ENCODE results near the gene SLC7A5.
A peak's percentile ranks its signal among the peaks of the same experiment; 100 is the strongest.
"Not testable (repeated sequence)": the region's sequence is repeated elsewhere in the genome, so short reads cannot be mapped to it uniquely, and the experiment has no call there.

The SLC7A5 gene

GRCh38 chr16:87832741-87833502, 36.4 kb downstream of the SLC7A5 start:
- Histone ChIP-seq H3K9me3 (ENCODE audit: insufficient read depth, low read depth, low read length) (no peaks in the 10 kb centered on the region), H3K4me3 (ENCODE audit: low read length) (no peak overlapping the region), H3K36me3 (ENCODE audit: insufficient read depth, low read depth, low read length) (peaks cover 76% of the 10 kb centered on the region), H3K4me1 (ENCODE audit: insufficient read depth, low read length) (peaks cover 12% of the 10 kb centered on the region; the same call in 1 of the 2 replicates), H3K27me3 (ENCODE audit: insufficient read depth, low read length) (no peaks in the 10 kb centered on the region), H3K9ac (ENCODE audit: low read depth, low read length) (no peak overlapping the region), H3K27ac (ENCODE audit: low read length) (no peak overlapping the region)

- Histone ChIP-seq H3K27ac (ENCODE audit: low read length) (no peak overlapping the region), H3K9ac (ENCODE audit: low read depth, low read length) (no peak overlapping the region), H3K9me3 (ENCODE audit: insufficient read depth, low read depth, low read length) (no peaks in the 10 kb centered on the region), H3K4me1 (ENCODE audit: insufficient read depth, low read length) (peaks cover 12% of the 10 kb centered on the region; the same call in 1 of the 2 replicates), H3K4me3 (ENCODE audit: low read length) (no peak overlapping the region), H3K27me3 (ENCODE audit: insufficient read depth, low read length) (no peaks in the 10 kb centered on the region), H3K36me3 (ENCODE audit: insufficient read depth, low read depth, low read length) (peaks cover 69% of the 10 kb centered on the region)
Measured at GRCh38 chr16:87832137-87832527, 37.2 kb downstream of the SLC7A5 start.

- peaks cover 12% of the 10 kb centered on the region; the same call in 1 of the 2 replicates for H3K4me1 ChIP-seq (ENCODE audit: insufficient read depth, low read length)
Measured at GRCh38 chr16:87831421-87832136, 37.7 kb downstream of the SLC7A5 start.

GRCh38 chr16:87830673-87831420, 38.5 kb downstream of the SLC7A5 start:
- H3K4me3 ChIP-seq (ENCODE audit: low read length): no peak overlapping the region
- H3K36me3 ChIP-seq (ENCODE audit: insufficient read depth, low read depth, low read length): peaks cover 56% of the 10 kb centered on the region
- peaks cover 12% of the 10 kb centered on the region; the same call in 1 of the 2 replicates for H3K4me1 ChIP-seq (ENCODE audit: insufficient read depth, low read length)
- H3K9ac ChIP-seq (ENCODE audit: low read depth, low read length): no peak overlapping the region
- H3K9me3 ChIP-seq (ENCODE audit: insufficient read depth, low read depth, low read length): no peaks in the 10 kb centered on the region
- H3K27me3 ChIP-seq (ENCODE audit: insufficient read depth, low read length): no peaks in the 10 kb centered on the region
- H3K27ac ChIP-seq (ENCODE audit: low read length): no peak overlapping the region

More at GRCh38 chr16:87831421-87832136, 37.7 kb downstream of the SLC7A5 start:
- H3K27me3 ChIP-seq (ENCODE audit: insufficient read depth, low read length): no peaks in the 10 kb centered on the region
- H3K9me3 ChIP-seq (ENCODE audit: insufficient read depth, low read depth, low read length): no peaks in the 10 kb centered on the region
- H3K4me3 ChIP-seq (ENCODE audit: low read length): no peak overlapping the region
- H3K9ac ChIP-seq (ENCODE audit: low read depth, low read length): no peak overlapping the region
- no peak overlapping the region for H3K27ac ChIP-seq (ENCODE audit: low read length)
- H3K36me3 ChIP-seq (ENCODE audit: insufficient read depth, low read depth, low read length): peaks cover 63% of the 10 kb centered on the region

GRCh38 chr16:87829988-87830672, 39.2 kb downstream of the SLC7A5 start:
- Histone ChIP-seq H3K27me3 (ENCODE audit: insufficient read depth, low read length) (no peaks in the 10 kb centered on the region), H3K36me3 (ENCODE audit: insufficient read depth, low read depth, low read length) (peaks cover 52% of the 10 kb centered on the region), H3K27ac (ENCODE audit: low read length) (no peak overlapping the region), H3K4me1 (ENCODE audit: insufficient read depth, low read length) (peaks cover 15% of the 10 kb centered on the region; the same call in 1 of the 2 replicates), H3K9me3 (ENCODE audit: insufficient read depth, low read depth, low read length) (no peaks in the 10 kb centered on the region), H3K4me3 (ENCODE audit: low read length) (no peak overlapping the region), H3K9ac (ENCODE audit: low read depth, low read length) (no peak overlapping the region)

- Histone ChIP-seq H3K36me3 (ENCODE audit: insufficient read depth, low read depth, low read length) (peaks cover 46% of the 10 kb centered on the region), H3K27ac (ENCODE audit: low read length) (peak overlapping the region; percentile 56), H3K4me1 (ENCODE audit: insufficient read depth, low read length) (peaks cover 16% of the 10 kb centered on the region; the same call in 1 of the 2 replicates), H3K9me3 (ENCODE audit: insufficient read depth, low read depth, low read length) (no peaks in the 10 kb centered on the region), H3K4me3 (ENCODE audit: low read length) (no peak overlapping the region), H3K9ac (ENCODE audit: low read depth, low read length) (no peak overlapping the region), H3K27me3 (ENCODE audit: insufficient read depth, low read length) (no peaks in the 10 kb centered on the region)
Measured at GRCh38 chr16:87829622-87829980, 39.7 kb downstream of the SLC7A5 start.

- Histone ChIP-seq H3K4me1 (ENCODE audit: insufficient read depth, low read length) (peaks cover 16% of the 10 kb centered on the region; the same call in 1 of the 2 replicates), H3K27ac (ENCODE audit: low read length) (peak overlapping the region; percentile 56), H3K9ac (ENCODE audit: low read depth, low read length) (peak overlapping the region; percentile 53; the same call in 1 of the 2 replicates), H3K27me3 (ENCODE audit: insufficient read depth, low read length) (no peaks in the 10 kb centered on the region), H3K36me3 (ENCODE audit: insufficient read depth, low read depth, low read length) (peaks cover 41% of the 10 kb centered on the region), H3K4me3 (ENCODE audit: low read length) (no peak overlapping the region), H3K9me3 (ENCODE audit: insufficient read depth, low read depth, low read length) (no peaks in the 10 kb centered on the region)
Measured at GRCh38 chr16:87828907-87829621, 40.2 kb downstream of the SLC7A5 start.

- H3K4me3 ChIP-seq (ENCODE audit: low read length): no peak overlapping the region
- peak overlapping the region; percentile 56 for H3K27ac ChIP-seq (ENCODE audit: low read length)
- H3K36me3 ChIP-seq (ENCODE audit: insufficient read depth, low read depth, low read length): peaks cover 34% of the 10 kb centered on the region
- no peaks in the 10 kb centered on the region for H3K9me3 ChIP-seq (ENCODE audit: insufficient read depth, low read depth, low read length)
- no peaks in the 10 kb centered on the region for H3K27me3 ChIP-seq (ENCODE audit: insufficient read depth, low read length)
- H3K4me1 ChIP-seq (ENCODE audit: insufficient read depth, low read length): peaks cover 16% of the 10 kb centered on the region; the same call in 1 of the 2 replicates
- H3K9ac ChIP-seq (ENCODE audit: low read depth, low read length): peak overlapping the region; percentile 37; the same call in 1 of the 2 replicates
Measured at GRCh38 chr16:87828071-87828906, 41.0 kb downstream of the SLC7A5 start.

GRCh38 chr16:87827588-87827915, 41.8 kb downstream of the SLC7A5 start:
- H3K4me1 ChIP-seq (ENCODE audit: insufficient read depth, low read length): peaks cover 23% of the 10 kb centered on the region; the same call in 1 of the 2 replicates
- not testable (repeated sequence) for H3K9ac ChIP-seq (ENCODE audit: low read depth, low read length); H3K4me3 ChIP-seq (ENCODE audit: low read length); H3K27me3 ChIP-seq (ENCODE audit: insufficient read depth, low read length); H3K27ac ChIP-seq (ENCODE audit: low read length); H3K9me3 ChIP-seq (ENCODE audit: insufficient read depth, low read depth, low read length)
- H3K36me3 ChIP-seq (ENCODE audit: insufficient read depth, low read depth, low read length): peaks cover 27% of the 10 kb centered on the region

Measured in iPS-20b (cell line).